H4 (cell line): ENCODE data around the gene PIAS1. TPM values are rescaled to one million over a fixed set of nuclear protein-coding genes. Genes with fewer than 3 reads are reported as not detected.
"Not testable (repeated sequence)": the region's sequence is repeated elsewhere in the genome, so short reads cannot be mapped to it uniquely, and the experiment has no call there.

ENCODE experiments used
- DNase-seq: peaks from one replicate; pipeline ENCODE4 v3.0.0-alpha.2; 2015; ENCODE audit warnings: low spot score
- total RNA-seq: library from RNA; depleted of rRNA; stranded (reverse); fragments of >200 nt; shearing (Covaris generic); gene quantifications from 2 replicates; pipeline ENCODE4 v1.2.3, GENCODE V29; 2014

PIAS1 gene
- total RNA-seq, 1 experiment from 2014 or later: 15.8 TPM

DNA sequence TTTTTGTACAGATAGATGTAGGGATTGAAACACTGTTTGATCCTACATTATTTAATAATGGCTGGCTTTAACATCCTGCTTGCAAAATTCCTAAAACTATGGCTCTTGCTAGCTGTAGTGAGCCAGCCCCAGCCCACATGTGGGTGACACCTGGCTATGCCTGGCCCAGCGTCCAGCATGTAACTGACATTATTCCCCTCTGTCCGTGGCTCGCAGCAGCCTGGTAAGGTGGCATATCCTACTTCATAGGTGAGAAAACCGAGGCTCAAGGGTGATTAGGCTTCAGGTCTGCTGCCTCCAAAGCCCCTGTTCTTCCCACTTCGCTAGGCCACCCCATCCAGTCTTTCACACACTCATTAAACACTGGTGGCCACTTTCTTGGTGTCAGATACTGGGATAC is 149.4 kb downstream of the PIAS1 start:
- no peak for DNase-seq

DNA sequence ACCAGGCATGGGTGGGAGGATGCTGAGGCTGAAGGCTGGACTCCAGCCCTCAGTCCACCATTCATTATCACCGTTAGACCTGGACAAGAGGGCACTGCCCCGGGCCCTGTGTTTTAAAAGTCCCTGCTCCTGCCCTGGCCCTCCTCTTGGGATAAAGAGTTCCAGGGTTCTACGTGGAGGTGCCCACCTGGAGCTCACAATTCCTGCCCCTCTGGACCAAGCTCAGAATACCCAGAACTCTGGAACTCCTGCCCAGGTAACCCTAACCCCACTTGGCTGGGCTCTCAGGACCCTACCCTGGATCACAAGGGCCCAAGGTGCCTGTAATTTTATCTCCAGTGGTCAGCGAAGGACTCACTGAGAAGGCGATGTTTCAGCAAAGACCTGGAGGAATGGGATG is 149.8 kb downstream of the PIAS1 start:
- no peak for DNase-seq

DNA sequence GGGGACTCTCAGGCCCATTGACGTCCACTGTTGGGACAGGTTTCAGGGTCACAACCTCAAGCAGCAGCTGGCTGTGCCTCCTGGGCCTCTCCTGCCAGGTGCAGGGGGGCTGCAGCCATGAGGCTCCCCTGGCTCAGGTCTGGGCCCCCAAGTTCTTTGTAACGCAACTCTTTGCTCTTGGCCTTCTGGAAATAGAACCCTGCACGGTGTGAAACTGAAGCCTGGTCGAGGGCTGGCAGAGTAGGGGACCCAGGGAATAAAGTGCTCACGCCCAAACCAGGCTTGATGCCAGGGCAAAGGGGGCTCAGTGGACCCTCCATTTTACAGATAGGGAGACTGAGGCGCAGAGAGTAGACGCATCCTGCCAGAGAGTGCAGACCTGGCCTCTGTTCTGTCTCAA is 150.2 kb downstream of the PIAS1 start:
- DNase-seq: no peak

DNA sequence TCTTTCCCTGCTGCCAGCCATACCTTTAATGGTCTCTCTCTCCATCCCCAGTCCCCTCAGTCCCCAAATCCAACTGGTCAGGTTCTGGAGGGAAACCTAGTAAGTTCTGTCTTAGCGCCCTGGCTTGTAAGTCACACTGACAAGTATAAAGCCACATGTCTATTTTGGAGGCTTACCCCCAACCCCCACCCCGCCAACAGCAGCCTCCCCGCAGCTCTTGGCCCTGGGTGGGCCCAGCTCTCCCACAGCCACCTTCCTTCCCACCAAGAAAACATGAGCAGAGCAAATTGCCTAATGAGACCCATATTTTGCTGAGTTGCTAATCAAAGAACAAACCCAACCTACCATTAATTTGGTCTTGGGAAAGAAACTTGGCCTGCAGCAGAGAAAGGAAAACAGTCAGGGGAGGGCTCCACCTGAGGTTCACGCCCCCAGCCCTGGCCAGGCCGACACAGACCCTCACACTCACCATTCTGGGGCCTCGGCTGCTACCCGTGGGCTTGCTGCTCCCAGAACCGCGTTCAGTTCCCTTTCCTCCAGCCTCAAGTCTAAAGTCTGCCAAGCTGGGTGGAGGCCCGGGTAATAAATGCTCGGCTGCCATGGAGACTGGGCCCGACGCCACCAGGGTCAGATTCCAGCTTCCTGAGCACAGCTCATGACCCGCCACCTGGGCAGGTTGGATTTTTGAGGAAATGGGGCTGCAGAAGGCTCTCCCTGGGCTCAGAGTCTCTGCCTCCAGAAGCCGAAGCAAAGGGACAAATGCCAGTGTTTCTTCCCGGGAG is 150.9 kb downstream of the PIAS1 start, which contains the start of gene CALML4:
Gene CALML4 (minus strand): TSS at position 557 of the 782 bp plus-strand sequence. CDS start 85 bp downstream, at position 472.
- DNase-seq: no peak

DNA sequence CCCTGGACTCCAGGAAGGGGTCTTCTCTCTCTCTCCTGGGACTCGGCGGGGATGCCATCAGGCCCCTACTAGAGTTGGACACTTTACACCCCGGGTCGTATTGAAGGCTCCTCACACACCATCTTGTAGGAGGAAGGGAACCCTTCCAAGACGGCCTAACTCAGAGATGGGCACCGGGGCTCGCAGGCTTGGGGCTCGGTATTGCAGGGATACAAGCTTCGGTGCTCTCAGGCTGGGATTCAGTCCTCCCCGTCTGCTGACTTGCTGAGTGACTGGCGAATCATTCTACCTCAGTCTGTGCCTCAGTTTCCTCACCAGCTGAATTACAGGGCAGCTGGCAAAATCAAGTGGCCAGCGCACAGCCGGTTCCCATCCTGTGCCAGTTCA is 151.4 kb downstream of the PIAS1 start:
- DNase-seq: no peak

DNA sequence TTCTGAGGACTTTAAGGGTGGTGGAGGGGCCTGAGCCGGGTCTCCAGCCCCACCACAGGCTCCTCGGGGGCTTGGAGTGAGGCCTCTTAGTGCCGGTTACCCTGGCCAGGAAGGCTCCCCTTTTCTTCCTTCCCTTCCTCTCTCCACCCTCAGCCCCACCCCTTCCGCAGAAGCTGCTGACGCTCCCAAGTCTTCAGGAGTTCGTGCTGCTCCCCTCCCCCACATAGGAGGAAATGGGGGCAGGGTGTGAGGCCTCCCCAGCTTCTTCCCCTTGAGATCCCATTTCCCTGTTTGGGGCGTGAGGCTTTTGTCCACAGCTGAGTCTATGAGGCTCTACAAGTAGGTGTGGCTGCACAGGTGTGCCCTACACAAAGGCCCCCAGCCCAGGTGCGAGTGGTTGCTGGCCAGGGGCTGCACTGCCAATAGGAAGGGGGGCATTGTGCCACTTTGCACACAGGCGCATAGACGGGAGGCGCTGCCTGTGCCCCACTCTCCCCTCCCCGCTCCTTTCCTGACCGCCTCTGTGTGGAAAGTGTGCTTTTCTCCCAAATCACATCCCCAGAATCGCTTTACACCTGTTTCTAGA is 151.9 kb downstream of the PIAS1 start:
- no peak for DNase-seq

DNA sequence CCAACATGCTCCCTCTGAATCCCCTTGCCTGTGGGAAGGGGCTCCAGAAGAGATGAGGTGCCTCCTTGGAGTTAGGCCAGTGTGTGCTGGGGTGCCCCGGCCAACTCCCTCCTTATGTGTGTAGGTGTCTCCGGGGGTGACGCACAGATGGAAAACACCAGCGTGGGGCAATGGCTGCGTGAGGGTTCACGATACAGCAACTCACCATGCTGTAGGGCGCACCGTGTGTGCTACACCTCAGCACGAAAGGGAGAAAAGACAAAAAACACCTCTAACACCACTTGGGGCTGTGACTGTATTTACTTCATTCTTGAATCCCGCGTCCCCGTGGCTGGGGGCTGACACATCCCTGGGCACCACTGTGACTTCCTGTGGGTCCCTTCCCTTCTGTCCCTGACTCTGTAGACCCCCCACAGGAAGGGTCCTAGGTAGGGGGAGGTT is 152.6 kb downstream of the PIAS1 start:
- DNase-seq: no peak

DNA sequence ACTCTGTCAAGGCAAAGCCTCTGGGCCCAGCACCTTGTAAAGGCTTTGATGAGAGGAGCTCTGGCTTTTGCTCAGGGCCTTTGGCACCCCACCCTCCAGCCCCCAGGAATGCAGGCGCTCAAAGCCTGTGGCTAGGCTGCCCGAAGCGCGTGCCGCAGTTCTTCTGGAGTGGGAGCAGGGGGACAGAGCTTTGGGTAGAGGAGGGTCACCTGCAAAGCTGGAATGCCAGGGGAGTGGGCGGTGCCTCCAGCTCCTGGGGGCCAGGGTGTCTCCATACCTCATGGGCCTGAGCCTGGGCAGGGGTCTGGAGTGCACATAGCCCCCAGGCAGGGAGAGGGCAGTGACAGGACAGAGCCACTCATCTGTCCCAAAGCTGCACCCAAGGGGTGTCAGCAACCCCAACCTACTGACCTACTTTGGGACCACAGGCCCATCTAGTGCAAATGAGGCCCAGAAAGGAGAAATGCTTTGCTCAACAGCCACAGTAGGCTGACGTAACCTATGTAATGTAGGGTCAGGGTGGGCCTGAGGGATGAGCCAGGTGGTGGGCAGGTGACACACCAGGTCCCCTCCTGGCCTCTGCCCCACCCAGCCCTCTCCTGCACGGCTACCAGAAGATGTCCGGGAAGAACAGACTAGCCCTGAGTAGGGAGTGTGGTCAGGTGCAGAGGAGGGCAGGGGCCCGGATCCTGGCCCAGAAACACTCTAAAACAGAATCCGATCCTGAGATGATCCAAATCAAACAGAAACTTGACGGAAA is 153.2 kb downstream of the PIAS1 start:
- DNase-seq: no peak

DNA sequence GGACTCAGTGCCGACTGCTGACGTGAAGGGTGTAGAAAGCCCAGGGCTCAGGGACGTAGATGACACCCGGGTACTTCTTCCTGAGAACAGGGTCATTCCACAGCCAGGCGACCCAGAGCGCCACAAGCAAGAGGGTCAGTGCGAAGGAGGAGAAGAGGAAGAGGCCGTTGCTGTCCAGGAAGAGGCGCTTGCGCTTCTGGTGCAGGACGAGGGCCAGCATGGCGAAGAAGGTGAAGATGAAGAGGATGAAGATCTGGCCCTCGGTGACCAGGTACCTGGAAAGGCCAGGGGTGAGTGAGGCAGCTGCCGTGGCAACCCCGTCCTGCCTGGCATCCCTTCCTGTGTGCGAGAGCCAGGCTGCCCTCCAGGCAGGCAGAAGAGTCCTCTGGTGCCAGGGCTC is 154.0 kb downstream of the PIAS1 start:
- no peak for DNase-seq

DNA sequence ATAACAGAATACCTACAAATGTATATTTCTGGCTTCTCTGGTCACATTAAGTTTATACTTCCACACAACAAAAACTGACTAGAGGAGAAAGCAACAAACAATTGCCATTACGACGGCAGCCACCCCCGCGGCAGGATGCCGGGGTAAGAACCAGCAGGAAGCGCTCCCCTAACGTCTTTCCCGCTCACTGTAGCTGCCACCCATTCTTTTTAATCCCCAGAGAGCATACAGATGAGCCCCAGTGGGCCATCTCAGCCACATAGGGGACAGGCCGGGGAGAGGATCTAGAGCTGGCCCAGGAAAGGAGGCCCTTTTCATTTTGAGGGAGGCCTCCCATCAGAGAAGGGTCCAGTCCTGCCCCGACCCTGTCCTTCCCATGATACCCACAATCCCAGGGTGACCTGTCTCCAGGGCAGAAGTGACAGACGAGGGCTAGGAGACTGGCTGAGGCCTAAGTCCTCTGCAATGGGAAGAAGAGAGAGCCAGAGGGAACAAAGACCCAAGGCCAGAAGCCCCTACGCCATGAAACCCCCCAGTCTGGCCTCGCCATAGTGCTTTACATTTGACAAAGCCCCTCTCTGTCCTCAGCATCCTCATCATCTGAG is 154.6 kb downstream of the PIAS1 start:
- no peak for DNase-seq

DNA sequence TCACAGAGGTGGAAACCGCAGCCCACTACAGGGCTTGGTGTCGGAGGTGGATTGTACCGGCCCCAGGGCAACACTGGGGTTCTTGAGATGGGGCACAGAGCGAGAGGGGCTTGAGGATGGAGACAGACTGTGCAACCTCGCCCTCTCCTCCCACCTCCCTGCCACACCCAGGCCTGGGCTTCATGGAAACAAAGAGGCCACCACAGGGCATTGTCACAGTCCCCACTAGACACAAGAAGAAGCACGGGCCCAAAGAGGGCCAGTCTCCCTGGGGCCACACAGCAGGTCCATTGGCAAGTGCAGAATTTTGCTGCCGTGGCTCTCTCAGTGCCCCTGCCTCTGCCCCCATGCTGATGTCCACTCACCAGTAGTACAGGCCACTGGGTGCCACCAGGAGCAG is 155.2 kb downstream of the PIAS1 start:
- DNase-seq: no peak

DNA sequence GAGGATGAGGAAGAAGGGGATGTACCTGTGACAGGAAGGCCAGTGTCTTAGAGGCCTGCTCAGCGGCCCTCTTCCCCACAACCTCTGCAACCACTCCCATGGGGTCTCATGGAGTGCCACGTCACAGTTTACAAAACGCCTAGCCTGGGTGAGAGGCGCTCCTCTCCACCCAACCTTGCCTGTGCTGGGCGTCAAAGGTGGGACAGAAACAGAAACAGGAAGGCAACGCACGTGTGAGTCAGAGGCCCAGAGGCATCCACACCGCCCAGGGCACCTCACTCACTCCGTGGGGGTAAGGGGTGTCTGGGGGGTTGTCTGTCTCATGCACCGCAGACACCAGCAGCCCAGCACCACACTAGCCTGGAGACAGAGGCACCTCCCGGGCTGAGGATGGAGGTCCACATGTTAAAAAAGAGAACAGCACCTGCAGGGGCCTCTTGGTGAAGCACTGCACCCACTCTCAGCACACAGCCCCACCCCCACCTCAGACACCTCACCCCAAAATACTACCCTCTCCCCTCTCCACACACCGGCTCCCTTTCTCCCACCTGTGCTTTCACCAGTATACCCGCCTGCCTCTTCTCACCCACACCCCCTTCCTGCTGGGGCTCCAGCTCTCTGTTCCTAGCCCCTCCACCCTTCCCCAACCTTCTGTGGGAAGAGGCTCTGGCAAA is 155.8 kb downstream of the PIAS1 start:
- no peak for DNase-seq

DNA sequence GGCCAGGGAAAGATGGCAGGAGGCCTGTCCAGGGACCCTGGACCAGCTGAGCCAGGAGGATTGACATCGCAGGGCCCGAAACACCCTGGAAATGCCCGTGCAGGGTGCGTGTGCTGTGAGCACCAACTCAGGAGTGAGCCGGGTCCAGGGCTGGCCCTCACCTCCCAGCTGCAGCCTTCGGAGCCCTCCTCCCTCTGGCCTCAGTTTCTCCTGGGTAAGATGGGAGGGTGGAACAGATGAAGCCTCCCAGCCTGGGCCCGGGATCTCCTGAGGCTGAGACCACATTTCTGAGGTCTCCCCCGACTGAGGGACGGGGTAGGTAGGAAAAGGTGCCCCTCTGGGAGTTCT is 156.3 kb downstream of the PIAS1 start:
- DNase-seq: no peak

DNA sequence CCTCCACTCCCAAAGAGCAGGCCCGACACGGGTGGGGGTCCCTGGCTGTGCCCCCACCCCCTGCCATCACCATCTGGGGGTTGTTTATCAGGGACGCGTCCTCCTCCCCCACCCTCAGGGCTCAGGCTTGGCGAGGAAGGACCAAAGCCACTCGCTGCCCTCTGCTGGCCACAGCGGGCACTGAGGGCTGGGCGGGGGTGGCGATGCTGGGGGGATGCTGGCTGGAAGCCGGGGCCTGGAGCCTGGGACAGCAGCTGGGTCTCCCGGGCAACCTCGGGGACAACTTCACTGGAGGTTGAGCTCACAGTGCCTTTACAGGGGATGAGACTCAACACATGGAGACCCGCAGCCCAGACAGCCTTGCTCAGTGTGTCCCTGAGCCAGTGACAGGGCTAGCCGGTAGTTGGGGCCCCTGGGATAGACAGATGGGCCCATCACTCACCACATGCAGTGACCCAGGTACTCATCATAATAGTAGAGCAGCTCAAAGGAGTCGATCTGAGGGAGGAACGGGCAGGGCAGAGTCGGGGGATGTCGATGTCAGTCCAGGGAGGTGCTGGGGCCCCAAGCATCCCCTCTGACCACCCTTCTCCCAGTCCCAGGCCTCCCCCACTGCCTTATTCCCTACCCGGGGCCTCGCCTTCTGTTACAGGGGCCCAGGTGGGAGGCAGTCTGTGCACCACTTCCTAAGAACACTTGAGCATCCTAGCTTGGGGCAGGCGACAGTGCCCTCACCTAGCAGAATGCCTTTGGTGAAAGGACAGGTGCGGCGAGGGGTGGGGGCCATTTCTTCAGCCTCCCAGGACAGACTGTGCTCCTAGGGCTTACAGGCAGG is 156.9 kb downstream of the PIAS1 start:
- peak; percentile 32 for DNase-seq

DNA sequence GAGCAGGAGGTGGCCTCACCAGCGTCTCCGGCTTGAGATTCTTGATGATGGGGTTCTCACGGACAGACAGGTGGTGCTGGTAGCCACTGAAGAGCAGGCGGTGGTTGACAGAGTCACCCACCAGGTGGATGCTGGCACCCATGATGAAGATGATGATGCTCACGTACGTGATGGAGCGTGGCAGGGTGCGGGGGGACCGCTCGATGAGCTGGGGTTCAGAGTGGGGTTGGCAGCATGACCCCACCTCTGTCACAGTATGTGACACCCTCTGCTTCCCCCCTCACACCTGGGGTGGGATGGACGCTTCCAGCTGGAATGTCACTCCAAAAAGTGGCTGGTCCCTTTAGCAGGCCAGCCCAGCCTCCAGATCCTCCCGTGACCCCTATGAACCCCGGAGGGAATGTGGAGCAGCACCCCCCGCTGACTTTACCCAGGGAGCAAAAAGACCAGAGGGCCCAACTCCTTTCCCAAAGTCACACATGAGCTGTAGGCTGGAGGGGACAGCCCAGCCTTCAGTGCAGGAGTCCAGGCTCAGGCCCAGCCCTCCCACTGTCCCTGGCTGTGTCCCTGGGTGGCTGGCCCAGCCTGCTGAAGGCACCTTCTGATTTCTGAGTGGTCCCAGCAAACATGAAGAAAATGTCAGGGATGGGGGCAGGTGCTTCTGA is 157.7 kb downstream of the PIAS1 start:
- DNase-seq: no peak

DNA sequence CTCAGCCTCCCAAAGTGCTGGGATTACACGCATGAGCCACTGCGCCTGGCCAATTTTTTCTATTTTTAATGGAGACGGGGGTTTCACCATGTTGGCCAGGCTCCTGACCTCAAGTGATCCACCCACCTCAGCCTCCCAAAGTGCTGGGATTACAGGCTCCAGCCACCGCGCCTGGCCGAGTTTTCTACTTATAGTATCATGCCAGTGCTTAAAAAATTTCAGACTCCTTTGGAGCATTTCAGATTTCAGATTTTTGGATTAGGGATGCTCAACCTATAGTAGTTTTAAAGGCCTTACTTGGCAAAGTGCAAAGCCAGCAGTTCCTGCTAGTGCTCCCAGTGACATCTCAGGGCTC is 159.4 kb downstream of the PIAS1 start:
- not testable (repeated sequence) for DNase-seq

DNA sequence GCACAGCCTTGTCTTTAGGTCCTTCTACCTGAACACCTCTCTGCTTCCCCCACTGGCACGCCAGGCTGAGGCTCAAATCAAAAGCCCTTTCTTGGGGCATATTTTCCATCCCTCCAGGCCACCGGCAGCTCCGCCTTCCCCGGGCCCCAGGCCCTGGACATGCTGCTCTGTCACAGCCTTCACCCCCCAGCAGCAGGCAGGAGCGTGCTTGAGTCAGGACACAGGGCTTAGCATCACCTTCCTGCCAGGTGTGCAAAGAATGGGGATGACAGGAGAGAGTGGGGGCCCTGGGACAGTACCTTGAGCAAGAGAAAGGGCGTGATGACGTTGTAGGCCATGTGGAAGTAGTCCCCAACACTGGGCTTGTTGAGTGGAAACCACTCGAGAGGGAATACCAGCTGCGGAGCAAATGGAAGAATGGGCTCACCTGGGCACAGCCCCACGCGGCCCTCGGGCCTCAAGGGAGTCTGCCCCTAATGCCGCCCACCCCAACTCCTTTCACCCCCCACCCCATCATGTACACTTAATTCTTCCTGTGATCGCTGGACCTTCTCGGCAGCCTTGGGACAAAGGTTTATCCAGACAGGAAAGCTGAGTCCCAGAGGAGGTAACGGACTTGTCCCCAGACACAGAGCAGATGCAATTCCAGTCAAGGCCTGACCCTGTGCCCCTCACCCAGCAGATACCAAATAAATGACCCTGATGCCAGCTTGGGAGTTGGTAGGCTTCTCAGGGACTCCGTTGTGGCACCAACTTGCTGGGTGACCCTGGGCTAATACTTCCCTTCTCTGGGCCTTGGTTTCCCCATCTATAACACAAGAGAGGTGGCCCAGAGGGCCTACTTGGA is 160.1 kb downstream of the PIAS1 start:
- no peak for DNase-seq

DNA sequence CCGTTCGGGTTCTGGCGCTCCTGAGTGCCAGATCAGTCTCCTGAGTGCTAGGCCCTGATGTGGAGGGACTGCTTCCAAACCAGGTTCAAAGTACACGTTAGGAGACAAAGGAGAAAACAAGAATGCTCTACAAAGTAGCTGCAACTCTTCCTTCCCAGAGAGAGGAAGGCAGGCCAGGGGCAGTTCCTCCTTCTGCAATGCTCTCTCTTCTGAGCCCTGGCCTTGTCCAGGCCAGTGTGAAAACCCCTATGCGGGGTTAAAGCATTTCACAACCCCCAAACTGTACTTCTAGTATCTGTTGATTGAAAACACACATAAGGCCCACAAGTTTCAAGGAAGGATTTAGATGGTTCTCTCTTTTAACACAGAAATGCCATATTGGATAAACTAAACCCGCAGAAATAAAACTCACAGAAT is 160.7 kb downstream of the PIAS1 start:
- DNase-seq: no peak

DNA sequence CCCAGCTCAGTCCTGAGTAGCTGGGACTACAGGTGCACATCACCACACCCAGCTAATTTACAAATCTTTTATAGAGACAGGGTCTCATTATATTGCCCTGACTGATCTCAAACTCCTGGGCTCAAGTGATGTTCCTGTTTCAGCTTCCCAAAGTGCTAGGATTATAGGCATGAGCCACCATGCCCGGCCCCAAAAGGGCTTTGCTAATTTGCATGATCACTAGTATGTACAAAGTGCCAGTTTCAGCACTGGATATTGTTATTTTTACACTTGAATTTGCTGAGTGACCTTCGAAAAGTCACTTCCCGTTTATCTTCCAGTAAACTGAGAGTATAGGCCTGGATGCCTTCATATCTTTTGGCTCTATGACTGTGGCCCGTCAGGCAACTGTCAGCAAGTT is 163.2 kb downstream of the PIAS1 start:
- no peak for DNase-seq

DNA sequence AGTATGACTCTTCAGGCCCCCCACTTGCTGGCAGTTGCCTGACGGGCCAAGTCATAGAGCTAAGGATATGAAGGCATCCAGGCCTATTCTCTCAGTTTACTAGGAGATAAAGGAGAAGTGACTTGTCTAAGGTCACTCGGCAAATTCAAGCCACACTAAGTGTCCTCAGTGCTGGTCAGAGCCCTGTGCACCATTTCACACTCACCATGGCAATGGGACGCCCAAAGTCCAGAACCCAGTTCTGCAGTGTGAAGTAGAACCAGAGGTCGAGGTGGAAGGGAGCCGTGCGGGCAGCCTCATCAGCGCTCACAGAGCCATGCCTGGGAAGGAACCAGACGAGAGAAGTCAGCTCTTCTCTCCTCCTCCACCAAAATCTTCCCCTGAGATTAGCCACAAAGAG is 164.2 kb downstream of the PIAS1 start:
- DNase-seq: no peak
